NCI-H460 (cell line): Measurements from ENCODE around the gene UBE2E2. TPM values are rescaled to one million over a fixed set of nuclear protein-coding genes. Genes with fewer than 3 reads are reported as not detected.

Experiments
- small RNA-seq, 2 experiments: library from RNA; depleted of rRNA; stranded (forward); fragments of <200 nt; gene quantifications; one replicate each; pipeline ENCODE3, GENCODE V24; 2014
- total RNA-seq: library from RNA; depleted of rRNA; stranded (reverse); fragments of >200 nt; shearing (Covaris generic); gene quantifications from 2 replicates; pipeline ENCODE4 v1.2.3, GENCODE V29; 2014

The UBE2E2 gene
- total RNA-seq, 1 experiment from 2014 or later = 35.5 TPM

Small RNA genes lying within 50 kb of the gene (small RNA-seq; reads per million reads assigned to genes)
- gene AC121251.1 (0 reads per million in 2 experiments), gene RF00019 (0 reads per million in 2 experiments), gene RNU6-788P (0 reads per million in 2 experiments), gene RNU6-922P (0 reads per million in 2 experiments)
